ENCODE measurements around the gene AHI1. TPM values are rescaled to one million over a fixed set of nuclear protein-coding genes. Genes with fewer than 3 reads are reported as not detected.

Gene AHI1
- total and polyA plus RNA-seq, 2 donors (not counting 1 experiment from before 2014, with no cell fraction given), result 8.3 to 61.7 TPM

DNA sequence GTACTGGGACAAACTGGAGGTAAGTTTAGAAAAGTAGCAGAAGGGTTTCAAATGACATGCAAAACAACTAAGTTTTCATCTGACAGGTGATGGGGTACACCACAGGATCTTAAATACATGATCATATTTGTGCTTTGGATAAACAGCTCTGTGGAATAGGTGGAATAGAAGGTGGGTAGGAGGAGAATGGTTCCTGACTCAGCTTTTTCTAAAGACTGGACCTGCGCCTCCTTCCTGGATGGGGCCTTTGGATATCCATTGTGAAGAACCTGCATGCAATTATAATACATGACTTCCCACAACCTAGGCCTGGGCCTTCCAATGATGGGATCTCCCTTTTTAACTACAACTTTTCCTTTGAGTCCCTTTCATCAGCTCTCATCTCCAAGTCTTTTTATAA is 145.9 kb downstream of the AHI1 start:
- Histone ChIP-seq H3K4me2 (replicated peaks; ENCODE audit: low read depth, low read length, poor library complexity, severe bottlenecking) (no peak overlapping the region), H2AFZ (ENCODE audit: insufficient read depth, low read depth, low read length, poor library complexity, severe bottlenecking) (no peak overlapping the region), H3K9ac (ENCODE audit: low read length) (no peak overlapping the region), H3K4me3 (ENCODE audit: control extremely low read depth in 1 of 5, extremely low read depth in 1 of 5, insufficient read depth in 1 of 5, low read depth in 2 of 5, low read length in 4 of 5) (no peak overlapping the region), H3K79me2 (ENCODE audit: control insufficient read depth, insufficient read depth, low read length) (no peaks in the 10 kb centered on the region), H3K4me1 (ENCODE audit: control insufficient read depth in 2 of 2, insufficient read depth in 2 of 2, low read length in 2 of 2) (no peaks in the 10 kb centered on the region), H3K27ac (ENCODE audit: low read length in 2 of 2) (no peak overlapping the region), H3K27me3 (replicated peaks in 1 of 4; ENCODE audit: control extremely low read depth in 1 of 4, control insufficient read depth in 3 of 4, insufficient read depth in 4 of 4, low read length in 3 of 4) (no peaks in the 10 kb centered on the region), H3K36me3 (replicated peaks in 1 of 2; ENCODE audit: control extremely low read depth in 1 of 2, control insufficient read depth in 1 of 2, extremely low read depth in 1 of 2, insufficient read depth in 2 of 2, low read length in 1 of 2) (no peaks in the 10 kb centered on the region), H3K9me3 (ENCODE audit: control extremely low read depth in 1 of 3, control insufficient read depth in 2 of 3, insufficient read depth in 1 of 3, low read length in 2 of 3) (no peaks in the 10 kb centered on the region), H4K20me1 (ENCODE audit: control insufficient read depth, insufficient read depth, low read length, poor library complexity, severe bottlenecking) (no peaks in the 10 kb centered on the region)
- no peak for ATAC-seq (ENCODE audit: low read depth)
- H3K9me3 Mint-ChIP-seq (ENCODE audit: insufficient read depth), result no peaks in the 10 kb centered on the region
- no peak overlapping the region for H3K27ac Mint-ChIP-seq
- WGBS (ENCODE audit: insufficient coverage), result 100% methylated on average over 1 of the region's 1 CpG
- H3K4me1 Mint-ChIP-seq, result no peaks in the 10 kb centered on the region
- TF ChIP-seq CTCF (IDR thresholded peaks at IDR 0.05) (no peak), EZH2 (IDR thresholded peaks at IDR 0.05; ENCODE audit: borderline replicate concordance, insufficient read depth, low read depth, low read length, poor library complexity, severe bottlenecking) (no peak)
- H3K4me3 Mint-ChIP-seq, result no peak overlapping the region
- no peaks in the 10 kb centered on the region for H3K27me3 Mint-ChIP-seq
- CTCF ChIA-PET, result interaction anchor here (0.6 kb wide), 1 partner anchor 14 kb away, joined by 4 read pairs; no protein-coding TSS in a partner anchor
- DNase-seq, result no peak
- POLR2A ChIA-PET, result no interaction called here
- intact Hi-C loops (cut with micrococcal nuclease), result no loop called here

DNA sequence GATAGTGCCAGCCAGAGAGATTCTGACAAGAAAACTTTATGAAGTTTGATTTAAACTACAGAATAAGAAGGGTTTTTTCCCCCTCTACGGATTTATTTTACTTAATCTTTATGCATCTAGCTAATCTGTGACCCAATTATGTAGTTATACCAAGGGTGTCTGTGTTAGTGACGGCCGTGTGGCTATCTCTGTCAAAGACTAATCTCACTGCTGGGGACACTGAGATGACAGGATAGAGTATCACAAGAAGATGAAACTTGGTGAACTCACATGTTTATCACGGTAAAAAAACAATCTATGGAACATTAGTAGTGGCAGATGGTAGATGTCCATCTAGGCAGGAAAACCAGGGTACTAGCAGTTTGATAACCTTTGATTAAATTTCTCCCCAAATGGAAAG is 149.7 kb downstream of the AHI1 start:
- Mint-ChIP-seq H3K4me1 (peaks cover 2% of the 10 kb centered on the region), H3K9me3 (ENCODE audit: insufficient read depth) (no peaks in the 10 kb centered on the region), H3K27me3 (no peaks in the 10 kb centered on the region), H3K27ac (no peak overlapping the region), H3K4me3 (no peak overlapping the region)
- CTCF ChIA-PET, result no interaction called here
- WGBS (ENCODE audit: insufficient coverage), result 100% methylated on average over 2 of the region's 4 CpGs
- Histone ChIP-seq H3K4me3 (ENCODE audit: control extremely low read depth in 1 of 5, extremely low read depth in 1 of 5, insufficient read depth in 1 of 5, low read depth in 2 of 5, low read length in 4 of 5) (no peak overlapping the region), H3K36me3 (replicated peaks in 1 of 2; ENCODE audit: control extremely low read depth in 1 of 2, control insufficient read depth in 1 of 2, extremely low read depth in 1 of 2, insufficient read depth in 2 of 2, low read length in 1 of 2) (no peaks in the 10 kb centered on the region), H4K20me1 (ENCODE audit: control insufficient read depth, insufficient read depth, low read length, poor library complexity, severe bottlenecking) (no peaks in the 10 kb centered on the region), H3K9ac (ENCODE audit: low read length) (no peak overlapping the region), H3K27ac (ENCODE audit: low read length in 2 of 2) (no peak overlapping the region), H2AFZ (ENCODE audit: insufficient read depth, low read depth, low read length, poor library complexity, severe bottlenecking) (no peak overlapping the region), H3K79me2 (ENCODE audit: control insufficient read depth, insufficient read depth, low read length) (no peaks in the 10 kb centered on the region), H3K9me3 (ENCODE audit: control extremely low read depth in 1 of 3, control insufficient read depth in 2 of 3, insufficient read depth in 1 of 3, low read length in 2 of 3) (no peaks in the 10 kb centered on the region), H3K27me3 (replicated peaks in 1 of 4; ENCODE audit: control extremely low read depth in 1 of 4, control insufficient read depth in 3 of 4, insufficient read depth in 4 of 4, low read length in 3 of 4) (no peaks in the 10 kb centered on the region), H3K4me2 (replicated peaks; ENCODE audit: low read depth, low read length, poor library complexity, severe bottlenecking) (no peak overlapping the region), H3K4me1 (ENCODE audit: control insufficient read depth in 2 of 2, insufficient read depth in 2 of 2, low read length in 2 of 2) (no peaks in the 10 kb centered on the region)
- POLR2A ChIA-PET, result no interaction called here
- intact Hi-C loops (cut with micrococcal nuclease), result no loop called here
- DNase-seq (no peak), ATAC-seq (ENCODE audit: low read depth) (no peak)
- no peak for TF ChIP-seq EZH2 (IDR thresholded peaks at IDR 0.05; ENCODE audit: borderline replicate concordance, insufficient read depth, low read depth, low read length, poor library complexity, severe bottlenecking)
- TF ChIP-seq CTCF (IDR thresholded peaks at IDR 0.05), result no peak

Data from B cell (primary cell).